HT-29 (cell line): ENCODE results near the gene C1GALT1. TPM values are rescaled to one million over a fixed set of nuclear protein-coding genes. Genes with fewer than 3 reads are reported as not detected.

Experiments used
- DNase-seq: peaks from one replicate; pipeline ENCODE4 v3.0.0-alpha.2; 2015; ENCODE audit warnings: low spot score
- total RNA-seq: library from RNA; depleted of rRNA; stranded (reverse); fragments of >200 nt; shearing (Covaris generic); gene quantifications from 2 replicates; pipeline ENCODE4 v1.2.3, GENCODE V29; 2014

The C1GALT1 gene
- total RNA-seq, 1 experiment from 2014 or later: 19.4 TPM

DNA sequence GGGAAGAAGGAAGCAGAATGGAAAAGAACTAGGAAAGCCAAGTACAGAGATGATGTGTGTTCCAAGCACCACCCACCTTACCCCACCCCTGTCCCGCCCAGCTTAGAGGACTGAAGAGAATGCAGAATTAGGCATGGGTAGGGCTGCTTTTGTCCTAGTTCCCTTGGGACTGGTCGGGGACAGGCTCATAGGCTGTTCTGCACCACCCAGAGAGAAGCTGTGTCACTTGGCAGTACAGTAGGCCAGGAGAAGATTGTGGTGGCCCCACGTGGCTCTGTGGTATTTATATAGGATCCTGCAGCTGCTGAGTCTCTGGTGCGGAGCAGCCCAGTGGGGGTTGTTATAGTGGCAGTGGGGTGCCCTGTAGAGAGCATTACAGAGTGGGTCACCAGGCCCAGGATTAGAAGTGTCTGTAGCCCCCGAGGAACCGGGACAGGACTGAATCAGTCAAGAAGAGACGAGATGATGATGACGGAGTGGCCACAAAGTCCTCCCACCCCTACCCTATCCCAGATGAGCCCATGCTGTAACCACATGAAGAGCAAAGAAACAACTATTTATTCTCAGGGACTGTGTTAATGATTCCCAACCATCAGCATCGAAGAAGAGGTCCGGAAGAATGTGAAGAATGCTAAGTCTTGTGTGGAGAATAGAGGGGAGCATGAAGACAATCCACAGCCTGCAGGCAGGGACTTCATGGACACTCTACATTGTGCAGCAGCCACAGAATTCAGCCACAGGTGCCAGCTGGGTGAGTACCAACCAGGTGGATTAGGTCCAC, 88.9 kb downstream of the C1GALT1 start:
- DNase-seq: peak; percentile 91

DNA sequence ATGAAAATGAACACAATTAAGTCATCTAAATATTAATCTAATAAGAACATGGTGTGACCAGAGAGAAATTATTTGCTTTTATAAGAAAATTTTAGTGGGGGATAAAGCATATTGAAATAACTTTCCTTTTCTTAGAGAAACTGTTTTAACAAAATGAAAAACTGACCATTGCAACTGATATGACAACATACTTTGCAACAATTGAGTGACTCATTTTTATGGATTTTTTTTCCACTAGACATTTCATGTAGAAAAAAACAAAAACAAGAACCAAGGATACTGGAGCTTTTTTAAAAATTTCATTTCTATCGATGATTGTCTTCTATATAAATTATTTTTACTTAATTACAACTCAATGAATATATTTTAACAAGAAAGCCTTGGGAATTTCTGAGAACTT, 90.0 kb downstream of the C1GALT1 start:
- DNase-seq: no peak

DNA sequence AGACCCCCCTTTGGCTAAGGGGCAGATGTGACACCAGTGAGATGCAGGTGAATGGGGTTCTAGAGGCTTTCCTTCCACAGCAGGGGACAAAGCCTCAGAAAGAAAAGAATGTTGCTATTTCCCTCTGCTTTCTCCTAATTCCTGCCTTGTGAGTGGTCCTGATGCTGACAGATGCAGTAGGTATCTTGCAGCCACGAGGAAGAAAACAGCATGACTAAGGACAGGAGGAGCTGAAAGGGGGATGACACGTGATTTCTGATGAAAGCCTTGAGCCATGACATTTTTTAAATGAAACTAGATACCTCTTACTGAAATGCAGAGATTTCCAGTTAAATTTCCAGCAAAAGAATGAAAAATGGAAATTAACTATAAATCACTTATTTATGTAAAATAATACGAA, 92.4 kb downstream of the C1GALT1 start:
- DNase-seq: no peak

DNA sequence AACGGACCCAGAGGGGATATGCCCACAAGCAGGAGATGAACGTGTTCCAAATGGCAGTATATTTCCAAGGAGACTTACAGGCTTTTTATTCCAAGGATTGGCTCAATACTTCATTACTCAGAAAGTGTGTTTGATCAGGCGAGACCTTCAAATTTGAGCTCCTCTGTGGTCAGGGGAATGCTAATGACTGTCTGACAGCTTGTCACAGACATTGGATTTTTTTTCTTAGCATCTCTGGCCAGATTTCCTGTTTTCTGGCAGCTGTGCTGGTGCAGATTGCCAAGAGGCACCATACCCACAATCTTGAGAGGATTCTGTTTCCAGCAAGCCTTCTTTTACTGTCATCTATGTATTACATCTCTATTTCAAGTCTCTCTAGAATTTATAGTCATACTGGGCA, 93.8 kb downstream of the C1GALT1 start:
- no peak for DNase-seq

DNA sequence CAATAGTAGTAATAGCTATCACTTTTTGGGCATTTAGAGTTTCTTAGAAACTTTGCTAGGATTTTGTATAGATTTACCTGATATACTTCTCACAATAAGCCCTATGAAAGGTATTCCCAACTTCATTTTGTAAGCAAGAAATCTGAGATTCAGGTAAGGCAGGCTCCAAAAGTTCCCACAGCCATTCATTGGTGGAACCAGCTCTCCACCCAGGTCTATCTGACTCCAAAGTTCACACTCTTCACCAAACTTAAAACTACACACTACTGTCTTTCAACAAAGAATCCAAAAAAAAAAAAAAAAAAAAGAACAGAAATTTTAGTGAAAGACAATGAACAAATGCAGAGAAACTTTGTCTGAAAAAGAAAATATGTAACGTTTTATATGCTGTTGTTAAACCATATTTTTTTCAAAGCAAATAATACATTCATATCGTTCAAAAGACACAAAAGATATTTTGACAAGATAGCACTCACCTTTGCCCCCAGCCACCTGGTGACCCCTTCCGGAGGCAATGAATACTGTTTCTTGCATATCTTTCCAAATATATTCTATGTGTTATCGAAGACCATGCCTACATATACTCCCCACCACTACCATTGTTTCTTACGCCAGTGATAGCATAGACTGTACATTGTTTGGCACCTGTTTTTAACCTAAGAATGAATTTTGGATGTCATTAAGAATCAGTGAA, 108.2 kb downstream of the C1GALT1 start:
- no peak for DNase-seq

DNA sequence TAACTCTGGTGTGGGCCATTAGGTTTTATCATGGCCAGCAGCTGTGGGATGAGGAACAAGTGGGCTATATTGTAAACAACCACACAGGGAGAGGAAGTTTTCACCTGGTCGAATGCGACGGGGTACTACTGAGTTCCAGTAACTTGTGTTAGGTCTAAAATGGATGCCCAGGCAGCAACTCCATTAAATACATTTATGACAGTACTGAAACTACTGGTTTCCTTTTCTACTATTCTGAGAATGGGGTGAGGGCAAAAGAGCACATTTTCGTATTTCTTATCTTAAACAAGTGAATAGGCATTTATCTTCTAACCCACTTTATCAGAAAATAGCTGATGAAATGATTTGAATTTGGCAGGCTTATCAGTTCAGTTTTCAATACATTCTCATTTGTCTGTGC, 109.7 kb downstream of the C1GALT1 start:
- DNase-seq: no peak

DNA sequence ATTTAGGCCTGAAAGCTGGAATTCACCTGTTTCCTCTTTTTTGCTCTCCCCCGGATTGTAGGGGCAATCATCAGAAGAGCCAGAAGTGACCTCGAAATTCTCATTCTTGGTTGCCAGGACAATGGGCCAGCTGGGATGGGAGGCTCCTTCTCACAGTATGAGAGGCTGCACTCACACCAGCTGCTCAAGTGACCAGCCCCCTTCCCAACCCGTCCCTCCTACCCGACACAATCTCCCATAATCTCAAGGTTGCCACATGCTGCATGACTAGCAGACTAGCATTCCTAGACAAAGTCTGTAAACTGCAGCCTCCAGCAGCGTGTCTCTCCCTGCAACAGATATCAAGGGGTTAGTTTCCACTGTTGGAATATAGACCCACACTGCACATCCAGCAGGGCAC, 110.3 kb downstream of the C1GALT1 start:
- DNase-seq: no peak

DNA sequence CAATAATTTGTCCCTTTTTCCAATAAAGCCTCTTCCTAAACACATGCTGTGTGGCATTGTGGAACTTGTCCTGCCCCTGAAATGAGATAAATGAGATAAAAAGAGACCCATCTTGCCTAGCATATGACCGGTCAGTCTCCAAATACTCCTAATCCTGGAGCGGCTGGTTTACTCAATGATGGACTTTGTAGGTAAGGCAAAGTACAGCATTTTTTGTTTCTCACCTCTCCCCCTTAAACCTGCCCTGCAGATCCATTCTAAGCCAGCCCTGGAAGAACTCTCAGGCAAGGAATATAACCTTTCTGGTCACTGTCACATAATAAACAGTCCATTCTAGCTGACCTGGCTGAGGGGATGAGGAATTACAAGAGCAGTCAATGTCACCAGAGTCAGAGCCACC, 110.7 kb downstream of the C1GALT1 start:
- DNase-seq: no peak

DNA sequence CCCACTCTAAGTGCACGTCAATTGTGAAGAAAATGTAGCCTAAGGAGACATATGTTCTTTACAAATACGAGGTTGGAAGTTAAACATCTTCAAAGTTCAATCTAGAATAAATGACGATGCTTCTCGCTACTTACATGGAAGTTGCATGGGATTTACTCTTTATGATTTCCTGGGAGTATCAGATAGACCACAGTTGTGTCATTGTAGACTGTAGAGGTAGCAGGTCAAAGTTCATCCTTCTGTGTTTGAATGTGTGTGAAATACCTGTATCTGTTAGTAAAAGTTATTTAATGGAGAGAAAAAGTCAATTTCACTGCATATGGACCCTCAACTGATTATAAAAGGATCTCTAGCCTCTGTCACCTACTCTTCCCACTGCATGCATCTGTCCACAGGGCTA, 112.6 kb downstream of the C1GALT1 start:
- no peak for DNase-seq
